ENCODE measurements around the gene NIPAL1.

The NIPAL1 gene

DNA sequence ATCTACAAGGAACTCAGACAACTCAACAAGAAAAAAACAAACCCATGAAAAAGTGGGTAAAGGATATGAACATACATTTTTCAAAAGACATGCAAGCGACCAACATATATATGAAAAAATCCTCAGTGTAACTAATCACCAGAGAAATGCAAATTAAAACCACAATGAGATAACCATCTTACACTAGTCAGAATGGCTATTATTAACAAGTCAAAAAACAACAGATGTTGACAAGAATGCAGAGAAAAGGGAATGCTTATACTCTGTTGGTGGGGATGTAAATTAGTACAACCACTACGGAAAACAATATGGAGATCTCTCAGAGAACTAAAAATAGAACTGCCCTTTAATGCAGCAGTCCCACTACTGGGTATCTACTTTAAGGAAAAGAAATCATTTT, 12.1 kb downstream of the NIPAL1 start:
- DNase-seq, result no peak

GRCh38 chr4:48030470-48030869, 13.9 kb downstream of the NIPAL1 start:
- no peak for DNase-seq

DNA sequence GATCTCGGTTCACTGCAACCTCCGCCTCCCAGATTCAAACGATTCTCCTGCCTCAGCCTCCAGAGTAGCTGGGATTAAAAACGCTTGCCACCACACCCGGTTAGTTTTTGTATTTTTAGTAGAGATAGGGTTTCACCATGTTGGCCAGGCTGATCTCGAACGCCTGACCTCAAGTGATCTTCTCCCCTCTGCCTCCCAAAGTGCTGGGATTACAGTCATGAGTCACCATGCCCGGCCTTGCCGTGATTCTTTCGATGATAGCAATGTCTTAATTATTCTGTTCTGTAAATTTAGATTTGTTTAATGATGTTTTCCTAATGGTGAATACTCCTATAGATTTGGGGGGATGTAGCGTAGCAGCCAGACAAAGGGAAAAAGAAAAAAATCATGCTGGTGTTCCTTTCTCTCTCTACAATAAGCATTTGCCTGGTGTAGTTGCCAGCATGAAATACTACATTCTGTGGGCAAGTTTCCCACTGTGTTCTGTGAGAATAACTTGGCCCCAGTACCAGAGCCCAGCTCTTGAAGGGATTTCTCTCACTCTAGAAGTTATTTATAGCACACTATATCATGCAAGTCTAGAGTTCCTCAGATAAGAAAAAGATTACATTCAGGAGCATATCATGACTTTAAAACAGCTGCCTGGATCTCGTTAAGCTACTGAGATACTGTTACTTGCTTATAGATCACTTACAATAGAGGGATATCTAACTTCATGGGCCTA, 15.4 kb downstream of the NIPAL1 start:
- DNase-seq, result no peak

DNA sequence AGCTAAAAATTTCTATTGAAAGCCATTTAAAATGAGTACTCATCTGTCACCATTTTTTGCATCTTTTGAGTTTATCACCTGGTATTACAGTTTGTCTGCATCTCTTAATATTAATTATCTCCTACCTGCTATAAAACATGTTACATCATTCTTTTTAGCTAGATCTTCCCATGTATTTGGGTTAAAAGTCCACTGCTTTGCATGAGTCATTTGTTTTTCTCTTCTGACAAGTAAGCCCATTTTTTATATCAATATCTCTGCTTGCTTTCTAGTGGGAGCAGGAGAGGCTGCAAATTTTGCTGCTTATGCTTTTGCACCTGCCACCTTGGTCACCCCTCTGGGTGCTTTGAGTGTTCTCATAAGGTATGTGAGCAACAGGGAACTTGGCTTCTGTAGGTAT, 16.1 kb downstream of the NIPAL1 start:
- no peak for DNase-seq

- DNase-seq, result no peak
Measured at GRCh38 chr4:48033412-48033811, 16.8 kb downstream of the NIPAL1 start.

- peak; percentile 33 for DNase-seq
Measured at GRCh38 chr4:48033825-48034413, 17.3 kb downstream of the NIPAL1 start.

DNA sequence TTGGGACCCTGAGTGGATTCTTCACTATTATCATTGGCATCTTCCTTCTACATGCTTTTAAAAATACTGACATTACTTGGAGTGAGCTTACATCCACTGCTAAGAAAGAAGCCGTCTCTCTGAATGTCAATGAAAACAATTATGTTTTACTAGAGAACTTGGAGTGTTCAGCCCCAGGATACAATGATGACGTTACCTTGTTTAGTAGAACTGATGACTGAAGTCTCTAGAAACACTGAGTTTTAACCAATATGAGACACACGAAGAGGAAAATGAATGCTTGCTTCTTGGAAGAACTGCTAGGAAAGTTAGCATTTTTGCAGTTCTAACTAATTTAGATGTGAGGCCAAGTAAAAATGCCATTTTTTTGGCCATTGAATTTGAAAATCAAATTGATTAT, 19.4 kb downstream of the NIPAL1 start:
- DNase-seq, result no peak

DNA sequence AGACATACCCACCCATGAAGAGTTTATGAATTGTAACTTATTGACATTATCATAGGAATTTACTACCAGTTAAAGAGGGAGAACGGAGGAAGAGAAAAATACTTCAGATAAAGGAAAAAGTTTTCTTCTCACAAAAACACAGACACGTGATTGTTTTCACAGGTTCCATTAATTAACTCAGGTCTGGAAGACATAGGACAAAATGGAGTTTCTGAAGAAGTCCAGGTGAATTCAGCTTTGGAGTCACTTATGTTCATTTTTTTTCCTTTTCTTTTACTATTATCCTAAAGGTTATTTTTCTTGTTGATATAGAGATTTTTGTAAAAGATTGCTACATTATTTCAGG, 20.5 kb downstream of the NIPAL1 start:
- DNase-seq, result no peak

DNA sequence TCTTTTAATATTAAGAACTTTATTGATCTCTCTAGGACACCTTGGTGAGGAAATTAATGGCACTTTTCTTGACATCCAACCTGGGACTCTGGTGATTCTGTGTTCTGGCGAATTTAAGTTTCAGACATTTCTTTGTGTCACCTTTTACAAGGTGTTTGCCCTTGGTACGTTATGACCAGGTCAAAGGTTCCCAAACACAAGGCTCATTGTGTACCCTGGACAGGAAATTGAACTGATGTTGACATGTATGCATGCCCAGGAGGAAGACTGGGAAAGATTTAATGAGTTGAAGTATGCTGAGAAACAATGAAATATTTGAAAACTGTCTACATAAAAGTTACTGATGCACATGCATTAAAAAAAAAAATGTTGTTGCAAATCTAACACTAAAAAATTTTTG, 22.1 kb downstream of the NIPAL1 start:
- no peak for DNase-seq

GRCh38 chr4:48039561-48039960, 23.0 kb downstream of the NIPAL1 start:
- DNase-seq, result no peak

- no peak for DNase-seq
Measured at GRCh38 chr4:48041535-48042137, 25.1 kb downstream of the NIPAL1 start.

DNA sequence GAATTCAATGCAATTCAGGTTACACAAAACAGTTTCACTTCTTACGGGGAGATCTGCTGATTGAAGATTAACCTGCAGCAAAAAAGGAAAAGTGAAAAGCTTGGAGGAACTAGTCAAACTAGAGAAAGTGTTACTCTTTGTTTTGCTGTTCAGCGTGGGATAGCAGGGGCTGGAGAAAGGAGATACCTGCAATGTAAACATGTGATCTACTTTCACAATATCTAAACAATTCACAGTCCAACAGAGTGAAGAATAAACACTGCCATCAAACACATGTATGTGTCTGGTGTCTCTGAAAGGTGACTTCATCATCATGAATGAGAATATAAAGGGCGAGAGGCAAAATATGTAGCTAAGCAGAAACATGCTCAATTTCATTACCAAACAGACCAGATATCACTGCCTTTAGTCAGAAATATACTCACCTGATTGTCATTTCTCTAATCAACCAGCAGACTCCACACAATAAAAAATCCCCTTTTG, 26.4 kb downstream of the NIPAL1 start:
- DNase-seq, result no peak

- no peak for DNase-seq
Measured at GRCh38 chr4:48043504-48043903, 26.9 kb downstream of the NIPAL1 start.

GRCh38 chr4:48044298-48044697, 27.7 kb downstream of the NIPAL1 start:
- DNase-seq, result no peak

GRCh38 chr4:48046059-48046458, 29.5 kb downstream of the NIPAL1 start:
- DNase-seq, result no peak

DNA sequence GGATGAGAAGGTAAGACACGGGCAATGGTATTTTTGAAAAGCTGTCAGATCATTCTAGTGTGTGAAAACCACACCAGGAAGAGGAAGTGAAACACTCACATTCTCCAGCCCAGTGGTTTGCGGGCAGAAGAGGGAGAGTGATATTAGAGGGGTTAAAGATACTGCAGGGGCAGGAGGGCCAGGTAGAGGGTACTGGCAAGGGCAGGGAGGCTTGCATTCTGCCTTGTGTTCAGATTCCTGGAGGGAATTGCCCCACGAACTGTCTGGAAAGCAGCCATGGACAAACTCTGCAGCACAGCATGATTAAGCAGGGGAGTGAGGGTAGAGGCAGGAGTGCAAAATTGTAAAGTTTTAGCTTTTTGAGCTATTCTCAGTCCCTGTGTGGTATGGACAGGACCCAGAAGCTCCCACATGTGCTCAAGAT, 30.9 kb downstream of the NIPAL1 start:
- peak; percentile 24 for DNase-seq

DNA sequence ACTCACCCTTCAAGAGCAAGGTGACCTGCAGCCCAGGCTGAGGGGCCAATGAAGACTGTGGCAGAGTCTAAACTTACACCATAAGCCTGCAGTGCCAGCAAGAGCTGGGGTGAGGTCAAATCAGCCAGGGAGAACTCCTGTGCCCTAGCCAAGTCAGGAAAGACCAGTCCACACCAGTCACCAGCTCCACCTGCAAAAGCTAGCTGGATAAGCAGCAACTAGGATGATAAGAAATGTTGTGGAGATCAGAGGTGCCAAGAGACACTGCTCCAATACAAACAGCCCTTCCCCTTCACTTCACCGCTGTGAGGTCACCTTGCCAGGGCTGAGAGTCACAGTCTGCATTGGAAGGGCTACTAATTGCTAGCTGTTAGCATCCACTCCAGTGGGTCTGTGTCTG, 31.3 kb downstream of the NIPAL1 start:
- no peak for DNase-seq

DNA sequence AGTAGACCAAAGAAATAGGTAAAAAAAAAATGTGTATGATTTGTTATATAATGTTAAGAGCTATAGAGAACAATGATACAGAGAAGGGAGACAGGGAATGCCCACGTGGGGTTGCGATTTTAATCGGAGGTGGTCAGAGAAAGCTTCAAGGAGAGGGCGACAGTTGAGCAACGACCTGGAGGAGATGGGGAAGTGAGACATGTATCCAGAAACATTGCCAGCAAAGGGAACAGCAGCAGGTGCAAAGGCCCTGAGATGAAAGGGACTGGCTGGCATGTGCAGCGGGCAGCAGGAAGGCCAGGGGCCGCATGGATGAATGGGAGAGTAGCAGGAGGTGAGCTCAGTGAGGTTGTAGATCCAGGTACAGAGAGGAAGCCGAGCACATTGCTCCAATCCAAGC, 32.9 kb downstream of the NIPAL1 start:
- DNase-seq, result no peak

- no peak for DNase-seq
Measured at GRCh38 chr4:48051078-48051477, 34.5 kb downstream of the NIPAL1 start.

GRCh38 chr4:48058617-48059530, 42.3 kb downstream of the NIPAL1 start:
- DNase-seq, result no peak

- DNase-seq, result no peak
Measured at GRCh38 chr4:48064349-48064748, 47.8 kb downstream of the NIPAL1 start.

DNA sequence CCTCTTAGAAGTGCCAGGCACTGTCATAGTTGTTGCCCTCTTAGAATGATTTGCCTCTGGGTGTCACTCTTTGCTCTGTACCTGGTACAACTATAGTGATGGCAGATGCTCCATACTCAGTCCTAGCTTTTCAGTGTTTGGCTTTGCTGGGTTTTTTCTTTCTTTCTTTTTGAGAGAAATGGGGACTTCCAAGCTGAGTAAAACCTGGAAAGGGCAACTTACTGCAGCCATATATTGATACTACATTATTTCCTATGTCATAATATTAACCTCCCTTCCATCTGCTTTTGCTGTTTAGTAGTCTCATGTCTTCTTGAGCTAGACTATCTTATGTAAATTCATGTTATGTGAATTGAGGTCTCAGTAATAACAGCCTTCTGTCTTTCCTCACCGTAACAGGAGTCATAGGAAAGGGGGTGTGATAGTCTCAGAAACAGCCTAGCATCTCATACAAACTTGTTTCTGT, 49.0 kb downstream of the NIPAL1 start:
- DNase-seq, result no peak

- DNase-seq, result no peak
Measured at GRCh38 chr4:48067536-48067935, 51.0 kb downstream of the NIPAL1 start.
